GM12878 (cell line): ENCODE data around the gene OGDHL. TPM values are rescaled to one million over a fixed set of nuclear protein-coding genes. Genes with fewer than 3 reads are reported as not detected.

Experiments
- ATAC-seq: fragments of 200-7000 bp; cut with Tn5 transposase; 3 replicates; pipeline ENCODE4 v1.9.1; 2020; ENCODE audit warnings: mild to moderate bottlenecking, moderate library complexity
- BruUV-seq: library from RNA; stranded (reverse); fragments of 400-500 nt; replicated peaks from 2 replicates; lab custom pipeline; 2021; lab: Mats Ljungman, UMichigan
- CTCF ChIA-PET: fragments of 300-600 bp; sonication (Branson Sonifier 250); formaldehyde crosslinking; extraction: SDS; loops from one replicate; lab custom pipeline; 2021; ENCODE audit warnings: inconsistent platforms; lab: Yijun Ruan, JAX
- POLR2A ChIA-PET: fragments of 350-600 bp; formaldehyde crosslinking; extraction: SDS; loops from one replicate; lab custom pipeline; 2021; ENCODE audit warnings: inconsistent platforms; lab: Charles Lee
- RAD21 ChIA-PET: fragments of 300-600 bp; sonication (Branson Sonifier 250); formaldehyde crosslinking; loops from one replicate; lab custom pipeline; 2023; ENCODE audit warnings: antibody characterized with exemption; ENCODE audit not compliant: unreplicated experiment; lab: Charles Lee
- SMC1A ChIA-PET: fragments of 300-600 bp; sonication (Branson Sonifier 250); formaldehyde crosslinking; loops from one replicate; lab custom pipeline; 2023; ENCODE audit not compliant: unreplicated experiment, uncharacterized antibody; lab: Charles Lee
- DNase-seq: peaks from one replicate; pipeline ENCODE4 v3.0.0-alpha.2; 2011; ENCODE audit warnings: low read depth, low spot score
- FAIRE-seq: peaks from 3 replicates; lab custom pipeline; 2011; peaks lifted over from hg19 to GRCh38; lab: Jason Lieb, UNC
- H2AFZ ChIP-seq: 2 replicates; pipeline ENCODE4 v1.6.0; 2011; ENCODE audit warnings: low read depth, low read length, control low read depth; ENCODE audit not compliant: control insufficient read depth
- H3K27ac ChIP-seq: 2 replicates; pipeline ENCODE4 v1.5.1; 2011; ENCODE audit warnings: control low read depth; ENCODE audit not compliant: control insufficient read depth, insufficient read depth
- H3K27me3 ChIP-seq, 2 experiments: replicated peaks in 1 of 2; 2 replicates each; pipeline versions ENCODE4 v1.6.0 to v1.6.1; 2011; ENCODE audit warnings: low read length in 1 of 2; ENCODE audit not compliant: control insufficient read depth in 2 of 2, insufficient read depth in 2 of 2
- H3K36me3 ChIP-seq, 2 experiments: 2 replicates each; pipeline ENCODE4 v1.5.1; 2011; ENCODE audit warnings: low read length in 1 of 2; ENCODE audit not compliant: control insufficient read depth in 2 of 2, insufficient read depth in 2 of 2
- H3K4me1 ChIP-seq: 2 replicates; pipeline ENCODE4 v1.6.1; 2011; ENCODE audit warnings: mild to moderate bottlenecking, low read length, moderate library complexity, mixed read lengths; ENCODE audit not compliant: control insufficient read depth, insufficient read depth
- H3K4me2 ChIP-seq: 2 replicates; pipeline ENCODE4 v1.6.0; 2011; ENCODE audit warnings: control low read depth; ENCODE audit not compliant: control insufficient read depth, insufficient read depth
- H3K4me3 ChIP-seq: fragments of 200-600 bp; sonication (generic); 2 replicates; pipeline ENCODE4 v1.5.1; 2016
- H3K79me2 ChIP-seq: 2 replicates; pipeline ENCODE4 v1.6.0; 2011; ENCODE audit warnings: low read length; ENCODE audit not compliant: control insufficient read depth, insufficient read depth
- H3K9ac ChIP-seq: 2 replicates; pipeline ENCODE4 v1.8.0; 2011; ENCODE audit warnings: low read length, control low read depth, mixed read lengths; ENCODE audit not compliant: control insufficient read depth, insufficient read depth
- H3K9me3 ChIP-seq: replicated peaks from 3 replicates; pipeline ENCODE4 v1.5.1; 2011; ENCODE audit warnings: mild to moderate bottlenecking, low read length; ENCODE audit not compliant: control insufficient read depth, insufficient read depth
- H4K20me1 ChIP-seq: 2 replicates; pipeline ENCODE4 v1.6.0; 2011; ENCODE audit not compliant: control insufficient read depth, insufficient read depth
- CBX3 ChIP-seq: fragments of 200-600 bp; sonication (generic); IDR thresholded peaks from 2 replicates; pipeline ENCODE4 v1.6.1; 2016; ENCODE audit warnings: low read depth, borderline replicate concordance
- DPF2 ChIP-seq: fragments of 450-650 bp; IDR thresholded peaks from 2 replicates; pipeline ENCODE4 v1.6.1; 2017; ENCODE audit warnings: mild to moderate bottlenecking
- JUND ChIP-seq: IDR thresholded peaks from 2 replicates; pipeline ENCODE4 v1.6.1; 2012; ENCODE audit warnings: low read depth, mild to moderate bottlenecking, low read length, improper control_type of control experiment, moderate library complexity
- LARP7 ChIP-seq: fragments of 450-650 bp; IDR thresholded peaks from 2 replicates; pipeline ENCODE4 v1.6.1; 2017; ENCODE audit warnings: mild to moderate bottlenecking
- NFYB ChIP-seq: IDR thresholded peaks from 2 replicates; pipeline ENCODE4 v1.6.1; 2011; ENCODE audit warnings: low read depth, mild to moderate bottlenecking, low read length, improper control_type of control experiment, moderate library complexity; ENCODE audit not compliant: insufficient read depth
- TAF1 ChIP-seq: IDR thresholded peaks from 2 replicates; pipeline ENCODE4 v1.6.1; 2011; ENCODE audit warnings: mild to moderate bottlenecking, low read depth, low read length, borderline replicate concordance
- ZBED1 ChIP-seq: IDR thresholded peaks from 2 replicates; pipeline ENCODE4 v1.6.1; 2016; ENCODE audit warnings: borderline replicate concordance
- ZNF384 ChIP-seq: IDR thresholded peaks from 2 replicates; pipeline ENCODE4 v1.6.1; 2012; ENCODE audit warnings: low read depth, mild to moderate bottlenecking, low read length, improper control_type of control experiment, borderline replicate concordance
- ZNF687 ChIP-seq: fragments of 450-650 bp; IDR thresholded peaks from 2 replicates; pipeline ENCODE4 v1.6.1; 2017; ENCODE audit warnings: mild to moderate bottlenecking, moderate library complexity
- ZZZ3 ChIP-seq: IDR thresholded peaks from 2 replicates; pipeline ENCODE4 v1.6.1; 2011; ENCODE audit warnings: low read depth; ENCODE audit not compliant: control insufficient read depth, insufficient read length
- in situ Hi-C: fragments of 300-500 bp; cut with MboI; formaldehyde crosslinking; loops from 9 replicates; pipeline ENCODE4 v1.14.3; 2018; ENCODE audit warnings: mixed read lengths
- intact Hi-C: fragments of 100-400 bp; cut with micrococcal nuclease; formaldehyde crosslinking; loops from one replicate; pipeline ENCODE4 v1.14.2; 2022; ENCODE audit not compliant: unreplicated experiment
- polyA plus RNA-seq, 11 experiments: library from polyadenylated mRNA; depleted of rRNA in 4 of 11; unstranded in 6 of 11; stranded (reverse) in 5 of 11; fragments of >200 nt; fragmentation: Nextera tagmentation in 4 of 11; fragmentation: Illumina TruSeq in 1 of 11; extraction: Ambion mirVana in 4 of 11; extraction: Trizol in 1 of 11; gene quantifications; 1 replicate in 1 of 11; 2 replicates in 10 of 11; pipeline versions ENCODE4 v1.2.1 to v1.2.3, GENCODE V29; 2011 to 2016; ENCODE audit warnings: inconsistent platforms in 2 of 11, missing spikeins in 2 of 11, low read depth in 1 of 11
- total RNA-seq, 4 experiments: library from RNA; depleted of rRNA in 3 of 4; stranded (reverse); fragments of >200 nt in 3 of 4; fragmentation: Illumina TruSeq in 1 of 4; extraction: Trizol in 1 of 4; gene quantifications; 2 replicates each; pipeline versions ENCODE4 v1.2.1 to v1.2.3, GENCODE V29; 2013 to 2021

The OGDHL gene
- total and polyA plus RNA-seq, 10 of the 15 experiments (the other 5 are each of a cell fraction or from before 2014, with no cell fraction given): 0.02 to 13.3 (median 0.34) TPM

GRCh38 chr10:49781247-49781646, 19.1 kb upstream of the OGDHL start:
- Histone ChIP-seq H3K4me2 (no peak overlapping the region), H4K20me1 (no peaks in the 10 kb centered on the region), H2AFZ (no peak overlapping the region), H3K36me3 (no peaks in the 10 kb centered on the region), H3K27me3 (no peaks in the 10 kb centered on the region; a peak in 1 of 4 replicates), H3K27ac (no peak overlapping the region), H3K79me2 (no peaks in the 10 kb centered on the region), H3K9me3 (no peaks in the 10 kb centered on the region), H3K4me3 (no peak overlapping the region), H3K9ac (no peak overlapping the region), H3K4me1 (no peaks in the 10 kb centered on the region)
- TF ChIP-seq CBX3: no peak
- TF ChIP-seq ZBED1: no peak
- no peak for TF ChIP-seq ZNF384
- no peak for TF ChIP-seq LARP7
- no peak for TF ChIP-seq NFYB
- TF ChIP-seq DPF2: no peak
- no peak for TF ChIP-seq ZZZ3
- TF ChIP-seq ZNF687: no peak
- TF ChIP-seq TAF1: no peak
- TF ChIP-seq JUND: no peak
- ChIA-PET POLR2A (no interaction called here), CTCF (no interaction called here), SMC1A (interaction anchor here (0.7 kb wide), 1 partner anchor 27 kb away, joined by 3 read pairs; no protein-coding TSS in a partner anchor), RAD21 (no interaction called here)
- ATAC-seq: no peak
- BruUV-seq: no TSS peak
- no peak for DNase-seq
- no peak for FAIRE-seq
- intact Hi-C loops: no loop called here
- in situ Hi-C loops: no loop called here
